A673 (cell line): ENCODE data around the gene SLC39A9.

Experiments
- CTCF ChIP-seq: fragments of 300-800, 200-600 bp; sonication (generic); conservative IDR thresholded peaks from 2 replicates; pipeline ENCODE4 v1.5.1; 2017; ENCODE audit warnings: low read depth, mild to moderate bottlenecking, antibody characterized with exemption, low read length, moderate library complexity, mixed read lengths
- EZH2 ChIP-seq: fragments of 200-600 bp; sonication (generic); IDR thresholded peaks from 2 replicates; pipeline ENCODE4 v1.6.1; 2017; ENCODE audit warnings: borderline replicate concordance, low read depth, mild to moderate bottlenecking, mixed read lengths, antibody characterized with exemption, low read length; ENCODE audit not compliant: poor library complexity, severe bottlenecking

- TF ChIP-seq EZH2 (no peak), CTCF (no peak)
These were observed 92.7 kb downstream of the SLC39A9 start for GRCh38 chr14:69491193-69491592.
